CD4-positive, alpha-beta T cell treated with Interferon alpha-2 for 1 hour (primary cell): ENCODE data around the gene WNT16.

Source experiments
- DNase-seq, 2 donors: peaks; one replicate each; pipeline ENCODE4 v3.0.0-alpha.2; 2020 to 2022

WNT16 gene

GRCh38 chr7:121351682-121352081 is 22.9 kb downstream of the WNT16 start:
- DNase-seq = no peak

DNA sequence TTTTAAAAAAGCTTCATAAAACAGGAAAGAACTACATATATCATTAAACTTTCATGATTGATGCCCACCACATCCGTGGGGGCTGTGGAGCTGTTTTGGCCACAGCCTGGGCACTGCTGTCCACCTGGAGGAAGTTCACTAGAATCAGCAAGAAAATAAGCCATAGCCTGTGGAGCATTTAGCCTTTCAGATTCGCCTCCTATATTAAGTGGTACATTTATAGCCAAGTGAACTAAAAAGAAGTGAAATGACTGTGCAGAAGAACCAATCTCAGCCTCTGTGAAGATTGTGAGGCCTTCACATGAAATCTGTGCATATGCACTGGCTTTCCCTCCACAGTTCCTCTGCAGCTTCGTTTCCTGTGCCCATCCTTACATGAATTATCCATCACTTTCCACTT is 23.5 kb downstream of the WNT16 start:
- DNase-seq = no peak

- DNase-seq = no peak
Measured at GRCh38 chr7:121355574-121355973, 26.8 kb downstream of the WNT16 start.

GRCh38 chr7:121360564-121360963 is 31.8 kb downstream of the WNT16 start:
- DNase-seq = peak in 1 of 2 donors; percentile 15

DNA sequence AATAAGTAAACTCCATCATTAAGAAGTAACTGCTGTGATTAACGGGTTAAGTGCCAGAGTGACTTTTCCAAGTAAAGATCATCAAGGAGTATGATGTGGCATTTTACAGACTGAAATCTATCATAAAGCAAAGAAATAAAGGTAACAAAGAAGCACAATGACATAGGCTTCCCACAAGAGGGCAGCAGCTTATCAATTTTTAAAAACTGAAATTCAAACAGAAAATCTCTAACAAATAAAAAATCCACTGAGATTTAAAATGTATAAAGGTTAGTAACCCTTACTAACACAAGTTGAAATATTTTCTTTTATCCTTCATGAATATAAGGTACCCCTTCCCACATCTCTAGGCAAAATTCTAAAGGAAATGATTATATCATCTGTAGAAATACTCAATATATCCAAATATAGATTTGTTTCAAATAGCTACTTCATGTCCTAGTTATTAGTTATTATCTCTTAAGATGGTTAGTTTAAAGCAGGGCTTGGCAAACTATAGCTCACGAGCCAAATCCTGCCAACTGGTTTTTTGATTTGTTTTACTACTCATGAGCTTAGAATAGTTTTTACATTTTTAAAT is 38.1 kb downstream of the WNT16 start:
- DNase-seq = peak; percentile 18 to 63

DNA sequence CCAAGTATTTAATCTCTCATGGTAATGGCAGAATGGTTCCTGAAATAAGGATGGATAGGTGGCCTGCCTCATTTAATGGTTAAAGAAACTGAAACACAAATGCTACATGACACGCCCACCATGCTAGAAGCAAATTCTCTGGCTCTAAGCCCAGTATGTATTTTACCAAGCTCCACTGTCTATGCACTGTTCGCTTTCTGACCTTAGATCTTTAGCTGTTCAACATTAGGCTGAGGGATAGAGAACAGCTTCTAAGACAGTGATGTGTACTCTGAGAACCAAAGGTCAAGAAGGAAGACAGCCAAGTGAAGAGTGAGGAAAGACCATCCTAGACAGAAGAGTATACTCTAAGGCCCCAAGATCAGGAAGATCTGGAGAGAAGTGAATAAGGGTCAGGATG is 40.7 kb downstream of the WNT16 start:
- DNase-seq = no peak

GRCh38 chr7:121371367-121371766 is 42.6 kb downstream of the WNT16 start:
- no peak for DNase-seq

DNA sequence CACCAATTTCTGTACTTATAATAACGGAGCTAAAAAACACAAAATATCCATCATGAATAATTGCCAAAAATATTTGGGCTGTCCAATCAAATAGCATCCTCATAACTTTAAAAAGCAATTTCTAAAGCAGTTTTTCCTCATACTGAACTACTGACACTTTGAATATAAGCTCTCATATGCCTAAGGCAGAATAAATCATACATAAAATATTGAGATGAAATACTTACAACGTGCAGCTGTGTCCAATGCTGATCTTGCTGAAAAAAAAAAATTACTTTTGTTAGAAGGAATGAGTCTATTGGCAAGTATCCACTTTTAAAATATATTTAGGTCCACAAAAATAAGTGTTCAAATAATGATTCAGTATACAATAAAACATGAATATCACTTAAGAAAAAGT is 43.1 kb downstream of the WNT16 start:
- DNase-seq = no peak

DNA sequence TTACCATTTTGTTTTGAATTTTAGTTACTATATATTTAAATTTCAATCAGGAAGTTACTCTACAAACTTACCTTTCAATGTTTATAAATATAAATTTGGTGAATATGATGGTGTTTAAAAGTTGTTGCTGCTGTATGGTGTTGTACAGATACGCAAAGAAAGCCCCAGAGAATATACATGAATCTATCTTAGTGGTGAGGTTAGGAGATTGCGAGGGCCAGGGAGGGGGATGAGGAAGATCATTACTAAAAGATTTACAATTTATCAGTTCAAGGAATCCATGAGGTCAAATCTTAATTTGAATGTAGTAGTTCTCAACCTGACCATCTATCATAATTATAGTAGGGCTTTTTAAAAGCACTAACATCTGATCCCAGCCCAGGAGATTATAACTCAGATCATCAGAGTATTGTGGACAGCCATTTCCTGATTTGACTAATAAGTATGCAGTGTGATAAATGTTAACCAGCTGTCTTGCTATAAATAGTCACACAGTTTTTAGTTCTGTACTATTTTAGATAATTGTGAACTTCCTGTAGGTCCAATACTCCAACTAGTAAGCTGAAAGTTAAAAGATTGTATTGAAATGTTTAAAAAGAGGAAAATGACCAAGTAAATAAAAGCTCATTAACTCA is 43.7 kb downstream of the WNT16 start:
- DNase-seq = peak in 1 of 2 donors; percentile 33

GRCh38 chr7:121373177-121373576 is 44.4 kb downstream of the WNT16 start:
- no peak for DNase-seq

DNA sequence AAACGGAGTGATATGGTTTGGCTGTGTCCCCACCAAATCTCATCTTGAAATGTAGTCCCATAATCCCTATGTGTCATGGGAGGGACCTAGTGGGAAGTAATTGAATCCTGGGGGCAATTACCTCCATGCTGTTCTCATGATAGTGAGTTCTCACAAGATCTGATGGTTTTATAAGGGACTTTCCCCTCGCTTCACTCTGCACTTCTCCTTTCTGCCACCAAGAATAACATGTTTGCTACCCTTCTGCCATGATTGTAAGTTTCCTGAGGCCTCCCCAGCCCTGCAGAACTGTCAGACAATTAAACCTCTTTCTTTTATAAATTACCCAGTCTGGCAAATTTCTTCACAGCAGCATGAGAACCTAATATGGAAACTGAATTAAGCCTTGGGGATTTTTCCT is 48.2 kb downstream of the WNT16 start:
- no peak for DNase-seq

GRCh38 chr7:121379930-121380329 is 51.1 kb downstream of the WNT16 start:
- DNase-seq = no peak

DNA sequence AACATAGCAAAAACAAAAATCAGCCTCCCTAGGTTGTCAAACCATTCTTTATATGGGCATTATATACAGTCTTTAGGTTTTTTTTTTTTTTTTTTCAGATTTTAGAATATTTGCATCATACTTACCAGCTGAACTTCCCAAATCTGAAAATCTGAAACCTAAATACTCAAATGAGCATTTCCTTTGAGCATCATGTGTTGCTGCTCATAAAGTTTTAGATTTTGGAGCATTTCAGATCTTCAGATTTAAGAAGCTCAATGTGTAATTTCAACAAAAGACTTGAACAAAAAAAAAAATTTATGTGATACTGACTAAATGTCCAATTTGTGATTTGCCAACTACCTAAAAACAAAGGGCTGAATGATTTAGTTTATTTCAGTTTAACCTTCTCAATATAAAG is 53.7 kb downstream of the WNT16 start:
- DNase-seq = no peak

DNA sequence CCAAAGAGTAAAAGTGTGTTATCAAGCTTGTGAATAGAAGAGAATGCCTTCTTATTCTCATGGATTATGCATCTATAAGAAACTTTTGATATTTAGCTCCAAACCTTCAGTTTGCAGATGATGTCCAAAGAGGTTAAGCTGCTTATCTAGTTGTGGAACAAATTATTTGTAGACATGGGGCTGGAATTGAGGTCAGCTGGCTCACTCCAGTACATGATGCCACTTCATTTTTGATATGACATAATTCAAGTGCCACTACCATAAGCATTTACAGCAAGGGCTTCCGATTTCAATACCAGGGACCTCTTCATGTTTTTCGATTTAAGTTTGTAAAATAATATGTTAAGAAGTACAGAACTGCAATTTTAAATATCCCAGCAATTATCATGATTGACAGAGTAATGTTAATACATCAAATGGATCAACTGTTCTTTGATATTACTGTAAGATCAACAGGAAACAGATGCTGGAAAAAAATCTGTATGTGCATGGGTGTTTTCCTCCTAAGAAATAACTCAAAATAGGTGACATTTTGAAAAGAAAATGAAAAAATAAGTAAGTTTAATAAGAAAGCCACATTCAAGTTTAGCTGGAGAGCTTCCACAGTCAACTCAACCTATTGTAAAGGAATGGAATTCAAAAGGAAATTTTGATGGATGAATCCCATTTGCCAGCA is 54.6 kb downstream of the WNT16 start:
- no peak for DNase-seq

DNA sequence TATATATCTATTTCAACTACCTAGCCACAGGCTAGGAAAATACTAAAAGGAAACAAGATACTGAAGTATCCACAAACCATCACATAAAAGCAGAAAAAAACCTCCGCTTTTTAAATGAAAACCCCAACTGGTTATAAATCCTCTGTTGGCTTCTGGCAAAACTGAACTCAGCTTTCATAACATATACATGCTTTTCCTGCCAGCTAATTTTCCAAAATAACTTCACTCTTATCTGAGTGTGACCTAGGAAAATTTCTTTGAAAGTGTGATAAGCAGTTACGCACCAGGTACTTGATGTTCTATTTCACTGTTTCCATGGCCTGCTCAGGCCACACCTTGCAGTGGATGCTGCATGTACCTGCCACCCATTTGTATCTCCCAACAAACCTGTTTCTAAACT is 55.5 kb downstream of the WNT16 start:
- DNase-seq = no peak

GRCh38 chr7:121385056-121385799 is 56.4 kb downstream of the WNT16 start:
- DNase-seq = no peak

DNA sequence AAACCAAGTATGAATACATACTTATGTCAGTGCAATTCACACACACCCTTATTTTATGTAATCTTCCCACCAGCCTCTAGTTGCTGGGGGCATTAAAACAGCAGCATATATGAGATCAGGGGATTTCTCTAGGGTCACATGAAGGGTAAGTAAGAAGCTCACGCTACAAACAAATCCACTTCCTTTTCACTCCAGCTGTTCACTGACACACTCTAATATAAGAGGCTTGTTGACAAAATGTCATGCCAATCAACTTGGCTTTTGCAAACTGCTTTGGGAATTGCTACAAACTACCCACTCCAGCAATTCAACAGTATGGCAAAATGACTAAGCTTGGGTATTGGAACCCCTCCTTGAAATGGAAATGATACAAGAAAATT is 57.0 kb downstream of the WNT16 start:
- peak; percentile 28 to 29 for DNase-seq

DNA sequence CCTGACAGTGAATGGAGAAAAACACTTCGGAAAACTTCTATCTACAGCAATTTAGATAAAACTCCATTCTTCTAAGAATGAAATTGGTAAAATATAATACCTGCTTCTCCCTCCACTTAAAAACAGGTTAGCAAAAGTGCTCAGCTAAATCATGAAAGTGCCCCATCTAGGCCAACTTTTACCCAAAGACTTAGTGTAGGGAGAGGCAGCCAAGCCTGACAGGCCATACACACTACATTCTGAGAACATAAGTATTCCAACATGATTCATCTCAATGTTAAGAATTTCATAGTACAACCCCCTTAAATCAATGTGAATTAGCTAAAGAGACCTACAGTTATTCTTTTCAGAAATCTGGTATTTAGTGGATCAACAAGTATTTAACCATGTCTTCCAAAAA is 60.1 kb downstream of the WNT16 start:
- no peak for DNase-seq

GRCh38 chr7:121390109-121390508 is 61.3 kb downstream of the WNT16 start:
- DNase-seq = no peak

- no peak for DNase-seq
Measured at GRCh38 chr7:121390617-121391016, 61.8 kb downstream of the WNT16 start.
